Astrocyte (in vitro differentiated cells and primary cell): ENCODE measurements around the gene ERICH6. TPM values are rescaled to one million over a fixed set of nuclear protein-coding genes. Genes with fewer than 3 reads are reported as not detected.

ENCODE experiments used
- DNase-seq: peaks from one replicate; pipeline ENCODE4 v3.0.0-alpha.2; 2010; ENCODE audit warnings: low read depth
- FAIRE-seq: peaks from 2 replicates; lab custom pipeline; 2011; peaks lifted over from hg19 to GRCh38; lab: Jason Lieb, UNC
- H2AFZ ChIP-seq: 2 replicates; pipeline ENCODE4 v1.6.0; 2012; ENCODE audit warnings: low read depth, low read length, inconsistent platforms
- H3K27ac ChIP-seq: 2 replicates; pipeline ENCODE4 v1.5.1; 2011; ENCODE audit warnings: low read depth, low read length, inconsistent platforms
- H3K27me3 ChIP-seq: 2 replicates; pipeline ENCODE4 v1.6.0; 2011; ENCODE audit warnings: low read length, inconsistent platforms; ENCODE audit not compliant: insufficient read depth
- H3K36me3 ChIP-seq: 2 replicates; pipeline ENCODE4 v1.5.1; 2011; ENCODE audit warnings: low read length, inconsistent platforms; ENCODE audit not compliant: insufficient read depth
- H3K4me1 ChIP-seq: 2 replicates; pipeline ENCODE4 v1.5.1; 2011; ENCODE audit warnings: low read length, inconsistent platforms; ENCODE audit not compliant: insufficient read depth
- H3K4me2 ChIP-seq: 2 replicates; pipeline ENCODE4 v1.6.0; 2012; ENCODE audit warnings: low read length, inconsistent platforms
- H3K4me3 ChIP-seq: 2 replicates; pipeline ENCODE4 v1.5.1; 2011; ENCODE audit warnings: low read depth, mild to moderate bottlenecking, low read length, inconsistent platforms; ENCODE audit not compliant: insufficient read depth
- H3K79me2 ChIP-seq: 2 replicates; pipeline ENCODE4 v1.6.0; 2012; ENCODE audit warnings: mild to moderate bottlenecking, low read length, inconsistent platforms; ENCODE audit not compliant: insufficient read depth
- H3K9ac ChIP-seq: 2 replicates; pipeline ENCODE4 v1.6.0; 2012; ENCODE audit warnings: mild to moderate bottlenecking, low read length, inconsistent platforms
- H3K9me3 ChIP-seq: 2 replicates; pipeline ENCODE4 v1.5.1; 2012; ENCODE audit warnings: low read depth, mild to moderate bottlenecking, low read length, inconsistent platforms; ENCODE audit not compliant: insufficient read depth
- H4K20me1 ChIP-seq: 2 replicates; pipeline ENCODE4 v1.6.0; 2012; ENCODE audit warnings: low read length, inconsistent platforms; ENCODE audit not compliant: insufficient read depth
- H3K27ac Mint-ChIP-seq: one replicate; pipeline ENCODE4 v1.8.0; 2021; ENCODE audit warnings: mild to moderate bottlenecking, mixed read lengths; ENCODE audit not compliant: unreplicated experiment
- H3K27me3 Mint-ChIP-seq: one replicate; pipeline ENCODE4 v1.8.0; 2021; ENCODE audit warnings: low read depth, mixed read lengths; ENCODE audit not compliant: unreplicated experiment
- H3K36me3 Mint-ChIP-seq: one replicate; pipeline ENCODE4 v1.8.0; 2021; ENCODE audit warnings: low read depth, mixed read lengths; ENCODE audit not compliant: unreplicated experiment
- H3K4me1 Mint-ChIP-seq: one replicate; pipeline ENCODE4 v1.8.0; 2021; ENCODE audit warnings: low read depth, mixed read lengths; ENCODE audit not compliant: unreplicated experiment
- H3K4me3 Mint-ChIP-seq: one replicate; pipeline ENCODE4 v1.8.0; 2021; ENCODE audit warnings: mild to moderate bottlenecking, moderate library complexity, mixed read lengths; ENCODE audit not compliant: unreplicated experiment
- H3K9me3 Mint-ChIP-seq: one replicate; pipeline ENCODE4 v1.8.0; 2021; ENCODE audit warnings: mild to moderate bottlenecking, mixed read lengths; ENCODE audit not compliant: unreplicated experiment
- EZH2 ChIP-seq: IDR thresholded peaks from 2 replicates; pipeline ENCODE4 v1.6.1; 2012; ENCODE audit warnings: mild to moderate bottlenecking, low read length, inconsistent platforms; ENCODE audit not compliant: insufficient read depth
- total RNA-seq: library from RNA; stranded (reverse); gene quantifications from 2 replicates; pipeline ENCODE4 v1.2.1, GENCODE V29; 2021
- TF ChIP-seq, protein P1 (sequence below): IDR thresholded peaks from 2 replicates; pipeline ENCODE4 v1.5.1; 2011; ENCODE audit warnings: low read depth, mild to moderate bottlenecking, inconsistent platforms, low read length, moderate library complexity; ENCODE audit not compliant: insufficient read depth

The ERICH6 gene
- total RNA-seq, 1 donor from 2014 or later = 0.09 TPM

DNA sequence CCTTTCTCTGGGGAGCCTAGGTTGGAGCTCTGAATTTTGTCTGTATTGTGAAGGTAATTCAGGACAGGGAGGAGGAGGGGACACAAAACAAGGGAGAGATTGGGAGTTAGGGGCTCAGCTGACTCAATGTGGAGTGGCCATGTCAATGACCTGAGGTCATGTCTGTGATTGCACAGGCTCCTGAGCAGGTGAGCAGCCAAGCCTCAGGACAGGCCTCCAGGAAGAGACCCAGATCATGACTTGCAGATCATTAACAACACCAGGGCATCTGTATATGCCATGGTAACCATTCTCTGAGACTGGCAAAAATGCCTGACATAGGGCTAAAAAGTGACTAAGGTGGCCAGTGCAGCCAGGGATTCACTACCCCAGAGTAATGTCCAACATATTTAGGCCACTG, 20.9 kb downstream of the ERICH6 start:
- no peak overlapping the region for H3K4me2 ChIP-seq
- Mint-ChIP-seq H3K27me3 (no peaks in the 10 kb centered on the region), H3K4me3 (no peak overlapping the region), H3K4me1 (no peaks in the 10 kb centered on the region), H3K27ac (no peak overlapping the region), H3K9me3 (peaks cover 5% of the 10 kb centered on the region), H3K36me3 (peaks cover 2% of the 10 kb centered on the region)
- no peak overlapping the region for H3K27ac ChIP-seq
- no peaks in the 10 kb centered on the region for H3K9me3 ChIP-seq
- no peak overlapping the region for H3K9ac ChIP-seq
- no peaks in the 10 kb centered on the region for H3K27me3 ChIP-seq
- H3K4me3 ChIP-seq = no peak overlapping the region
- no peak overlapping the region for H2AFZ ChIP-seq
- no peaks in the 10 kb centered on the region for H3K4me1 ChIP-seq
- FAIRE-seq (no peak), DNase-seq (no peak)
- TF ChIP-seq, protein P1, sequence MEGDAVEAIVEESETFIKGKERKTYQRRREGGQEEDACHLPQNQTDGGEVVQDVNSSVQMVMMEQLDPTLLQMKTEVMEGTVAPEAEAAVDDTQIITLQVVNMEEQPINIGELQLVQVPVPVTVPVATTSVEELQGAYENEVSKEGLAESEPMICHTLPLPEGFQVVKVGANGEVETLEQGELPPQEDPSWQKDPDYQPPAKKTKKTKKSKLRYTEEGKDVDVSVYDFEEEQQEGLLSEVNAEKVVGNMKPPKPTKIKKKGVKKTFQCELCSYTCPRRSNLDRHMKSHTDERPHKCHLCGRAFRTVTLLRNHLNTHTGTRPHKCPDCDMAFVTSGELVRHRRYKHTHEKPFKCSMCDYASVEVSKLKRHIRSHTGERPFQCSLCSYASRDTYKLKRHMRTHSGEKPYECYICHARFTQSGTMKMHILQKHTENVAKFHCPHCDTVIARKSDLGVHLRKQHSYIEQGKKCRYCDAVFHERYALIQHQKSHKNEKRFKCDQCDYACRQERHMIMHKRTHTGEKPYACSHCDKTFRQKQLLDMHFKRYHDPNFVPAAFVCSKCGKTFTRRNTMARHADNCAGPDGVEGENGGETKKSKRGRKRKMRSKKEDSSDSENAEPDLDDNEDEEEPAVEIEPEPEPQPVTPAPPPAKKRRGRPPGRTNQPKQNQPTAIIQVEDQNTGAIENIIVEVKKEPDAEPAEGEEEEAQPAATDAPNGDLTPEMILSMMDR = no peak
- no peak for TF ChIP-seq EZH2
- H3K36me3 ChIP-seq = no peaks in the 10 kb centered on the region
- no peaks in the 10 kb centered on the region for H3K79me2 ChIP-seq
- H4K20me1 ChIP-seq = no peaks in the 10 kb centered on the region

- no peak for DNase-seq
- H3K27me3 Mint-ChIP-seq = no peaks in the 10 kb centered on the region
- no peaks in the 10 kb centered on the region for H3K27me3 ChIP-seq
- TF ChIP-seq, protein P1 = no peak
- TF ChIP-seq EZH2 = no peak
- no peak overlapping the region for H3K9ac ChIP-seq
- no peaks in the 10 kb centered on the region for H3K4me1 ChIP-seq
- H3K79me2 ChIP-seq = no peaks in the 10 kb centered on the region
- H4K20me1 ChIP-seq = no peaks in the 10 kb centered on the region
- H3K27ac Mint-ChIP-seq = no peak overlapping the region
- peaks cover 2% of the 10 kb centered on the region for H3K36me3 Mint-ChIP-seq
- no peaks in the 10 kb centered on the region for H3K9me3 ChIP-seq
- no peak overlapping the region for H3K27ac ChIP-seq
- H3K4me3 ChIP-seq = no peak overlapping the region
- H3K36me3 ChIP-seq = no peaks in the 10 kb centered on the region
- H3K9me3 Mint-ChIP-seq = peaks cover 5% of the 10 kb centered on the region
- no peak overlapping the region for H3K4me3 Mint-ChIP-seq
- no peaks in the 10 kb centered on the region for H3K4me1 Mint-ChIP-seq
- no peak overlapping the region for H2AFZ ChIP-seq
- no peak for FAIRE-seq
- no peak overlapping the region for H3K4me2 ChIP-seq
Observed at GRCh38 chr3:150682279-150682678, 21.4 kb downstream of the ERICH6 start.

DNA sequence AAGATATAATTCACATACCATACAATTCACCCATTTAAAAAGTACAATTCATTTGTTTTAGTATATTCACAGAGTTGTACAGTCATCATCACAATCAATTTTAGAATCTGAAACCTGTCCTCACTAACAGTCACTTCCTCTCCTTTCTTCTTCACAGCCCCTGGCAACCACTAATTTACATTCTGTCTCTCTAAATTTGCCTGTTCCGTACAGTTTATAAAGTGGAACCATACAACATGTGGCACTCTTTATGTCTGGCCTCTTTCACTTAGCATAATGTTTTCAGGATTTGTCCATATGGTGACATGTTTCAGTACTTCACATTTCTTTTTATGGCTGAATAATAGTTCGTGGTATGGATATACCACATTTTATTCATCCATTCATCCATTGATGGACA, 22.7 kb downstream of the ERICH6 start:
- H3K27ac Mint-ChIP-seq = no peak overlapping the region
- H2AFZ ChIP-seq = no peak overlapping the region
- no peaks in the 10 kb centered on the region for H4K20me1 ChIP-seq
- no peak overlapping the region for H3K4me3 ChIP-seq
- no peaks in the 10 kb centered on the region for H3K4me1 ChIP-seq
- FAIRE-seq (no peak), DNase-seq (no peak)
- no peaks in the 10 kb centered on the region for H3K36me3 ChIP-seq
- TF ChIP-seq, protein P1 = no peak
- no peak for TF ChIP-seq EZH2
- peaks cover 2% of the 10 kb centered on the region for H3K36me3 Mint-ChIP-seq
- H3K27me3 Mint-ChIP-seq = no peaks in the 10 kb centered on the region
- H3K4me1 Mint-ChIP-seq = no peaks in the 10 kb centered on the region
- no peak overlapping the region for H3K9ac ChIP-seq
- H3K79me2 ChIP-seq = no peaks in the 10 kb centered on the region
- H3K27ac ChIP-seq = no peak overlapping the region
- H3K27me3 ChIP-seq = no peaks in the 10 kb centered on the region
- H3K9me3 ChIP-seq = no peaks in the 10 kb centered on the region
- H3K4me3 Mint-ChIP-seq = no peak overlapping the region
- peaks cover 5% of the 10 kb centered on the region for H3K9me3 Mint-ChIP-seq
- H3K4me2 ChIP-seq = no peak overlapping the region
